Activated CD4-positive, alpha-beta T cell treated with anti-CD3 and anti-CD28 coated beads for 24 hours (primary cell): ENCODE data around the gene BRAT1.

Source experiments
- DNase-seq, 2 donors: peaks; one replicate each; pipeline ENCODE4 v3.0.0-alpha.2; 2020; ENCODE audit warnings: low read depth in 2 of 2

Gene BRAT1

DNA sequence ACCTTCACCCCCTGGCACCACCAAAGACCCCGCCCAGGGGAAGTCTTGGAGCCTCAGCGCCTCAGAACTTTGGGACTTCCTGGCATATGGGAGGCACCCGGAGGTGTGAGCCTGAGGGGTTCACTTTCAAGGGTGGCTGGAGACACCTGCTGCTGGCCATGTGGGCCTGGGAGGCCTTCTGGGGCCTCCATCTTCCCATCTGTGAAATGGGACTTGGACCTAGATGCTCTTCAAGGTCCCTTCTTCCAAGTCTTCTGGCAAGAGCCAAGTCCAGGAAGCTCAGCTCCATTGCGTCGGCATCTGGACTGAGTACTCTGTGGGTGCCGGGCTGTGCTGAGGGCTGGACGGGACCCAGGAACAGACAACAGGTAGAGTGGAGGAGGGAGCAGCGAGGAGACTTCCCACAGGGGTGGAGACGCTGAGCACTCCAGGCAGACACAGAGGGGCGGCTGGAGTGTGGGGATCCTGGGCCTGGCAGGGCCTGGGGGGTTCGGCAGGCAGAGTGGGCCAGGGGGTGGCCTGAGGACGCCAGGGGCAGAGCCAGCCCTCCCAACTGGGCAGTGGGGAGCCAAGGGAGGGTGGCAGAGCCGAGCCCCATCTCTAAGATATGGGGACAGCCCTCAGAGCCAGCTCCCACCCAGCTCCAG is 45.1 kb downstream of the BRAT1 start:
- no peak for DNase-seq

DNA sequence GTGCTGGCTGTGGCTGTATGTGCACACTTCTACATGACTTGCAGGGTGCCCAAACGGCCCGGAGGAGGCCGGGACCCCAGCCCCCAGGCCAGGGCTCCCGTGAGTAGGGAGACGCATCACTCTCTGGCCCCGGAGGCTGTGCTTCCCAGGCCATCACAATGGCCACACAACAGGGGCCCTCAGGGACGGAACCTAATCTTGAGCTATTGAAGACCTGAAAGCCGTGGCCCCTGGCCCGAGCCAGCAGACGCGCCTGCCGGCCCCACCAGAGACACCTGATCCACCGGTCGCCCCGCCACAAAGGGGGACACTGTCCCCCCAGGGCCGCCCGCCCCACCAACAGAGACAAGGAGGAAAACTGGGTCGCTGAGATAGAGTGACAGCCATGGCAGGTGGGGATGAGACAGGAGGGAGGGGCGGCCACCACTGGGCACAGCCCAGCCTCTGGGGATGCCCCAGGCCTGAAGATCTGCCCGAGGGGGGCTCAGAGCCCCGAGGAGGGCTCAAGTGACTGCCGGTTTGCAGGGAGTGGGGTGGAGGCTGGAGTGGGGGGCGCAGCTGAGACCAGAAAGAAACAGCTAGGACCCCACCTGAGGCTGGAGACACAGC is 45.9 kb downstream of the BRAT1 start:
- DNase-seq = no peak

DNA sequence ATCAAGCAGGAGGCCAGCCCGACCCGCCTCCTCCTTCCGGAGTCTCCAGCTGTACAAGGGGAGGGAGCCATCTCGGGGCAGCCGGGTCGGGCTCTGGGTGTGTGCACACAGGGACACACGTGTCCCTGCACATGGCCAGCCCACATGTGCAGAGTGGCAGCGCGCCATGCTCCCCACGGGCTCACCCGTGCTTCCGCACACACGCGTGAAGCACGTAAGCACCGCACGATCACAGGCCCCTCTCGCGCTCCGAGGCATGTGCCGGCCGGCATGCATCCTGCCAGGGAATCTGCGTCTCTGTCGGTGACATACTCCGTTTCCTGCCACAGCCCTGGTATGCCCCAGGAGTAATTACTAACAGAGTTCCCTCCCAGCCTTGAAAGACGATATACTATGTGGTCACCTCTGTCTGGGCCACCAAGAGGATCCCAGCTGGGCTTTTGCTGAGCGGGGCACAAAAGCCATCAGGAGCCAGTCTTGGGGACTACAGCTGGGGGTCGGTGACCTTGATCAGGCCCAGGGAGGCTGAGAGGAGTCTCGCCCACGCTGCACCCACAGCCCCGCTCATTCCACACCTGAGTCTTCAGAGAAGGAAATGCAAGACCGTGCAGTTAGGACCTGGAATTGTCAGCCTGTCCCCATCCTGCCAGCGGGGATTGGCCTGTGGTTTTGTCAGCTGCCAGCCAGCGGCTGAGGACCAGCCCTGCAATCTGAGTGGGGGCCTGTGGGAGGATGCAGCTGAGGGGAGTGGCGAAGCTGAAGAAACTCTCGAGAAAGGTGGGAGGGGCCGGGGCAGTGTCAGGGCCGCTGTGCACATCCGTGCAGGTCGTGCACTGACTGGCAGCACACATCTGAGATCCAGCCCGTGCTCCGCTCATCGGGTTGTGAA is 46.8 kb downstream of the BRAT1 start:
- peak in 1 of 2 donors; percentile 62 for DNase-seq

DNA sequence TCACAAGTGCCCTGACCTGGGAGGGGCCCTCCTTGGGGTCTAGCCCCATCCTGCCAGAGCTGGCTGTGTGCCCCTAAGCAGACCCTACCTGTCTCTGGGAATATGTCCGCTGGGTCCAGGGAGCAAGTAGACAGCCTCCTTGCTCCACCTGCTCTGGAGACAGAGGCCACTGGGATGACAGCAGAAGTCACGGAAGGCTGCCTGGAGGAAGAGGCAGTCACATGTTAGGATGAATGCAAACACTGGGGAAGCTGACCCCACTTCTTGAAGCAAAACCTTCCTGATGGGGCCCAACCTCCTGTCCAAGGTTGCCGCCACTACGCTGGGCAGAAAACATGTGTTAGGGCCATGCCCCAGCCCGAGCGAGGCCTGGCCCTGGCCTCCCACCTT is 47.4 kb downstream of the BRAT1 start:
- DNase-seq = no peak

DNA sequence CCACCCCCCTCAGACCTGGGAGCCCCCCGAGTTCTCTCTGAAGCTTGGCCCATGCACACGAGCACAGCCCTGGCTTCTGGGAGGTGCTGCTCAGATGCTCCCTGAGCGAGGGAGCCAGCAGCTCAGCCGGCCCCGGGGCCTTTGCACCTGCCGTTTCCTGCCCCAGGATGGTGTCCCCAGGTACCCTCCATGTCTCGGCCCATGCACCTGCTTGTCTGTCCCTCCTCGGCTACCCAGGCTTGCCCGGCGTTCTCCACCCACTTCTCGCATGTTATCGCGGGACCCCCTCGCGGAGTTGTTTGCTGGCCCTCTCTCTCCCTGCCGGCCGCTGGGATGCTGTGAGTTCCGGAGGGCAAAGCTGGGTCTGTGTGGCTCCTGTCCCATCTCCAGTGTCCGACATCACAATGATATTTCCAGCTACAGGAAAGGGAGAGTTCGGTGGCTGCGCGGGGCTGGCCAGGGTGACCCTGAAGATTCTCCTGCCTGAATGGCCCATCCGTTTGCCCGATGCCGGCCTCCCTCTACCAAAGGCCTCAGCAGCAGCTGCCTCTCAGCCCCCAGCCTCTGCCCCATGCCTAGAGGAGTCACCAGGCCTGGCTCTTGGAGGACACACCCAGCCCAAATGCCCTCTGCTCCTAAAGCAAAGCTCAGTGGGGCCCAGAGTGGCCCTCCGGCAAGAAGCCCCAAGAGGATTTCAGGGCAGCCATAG is 48.0 kb downstream of the BRAT1 start:
- no peak for DNase-seq

DNA sequence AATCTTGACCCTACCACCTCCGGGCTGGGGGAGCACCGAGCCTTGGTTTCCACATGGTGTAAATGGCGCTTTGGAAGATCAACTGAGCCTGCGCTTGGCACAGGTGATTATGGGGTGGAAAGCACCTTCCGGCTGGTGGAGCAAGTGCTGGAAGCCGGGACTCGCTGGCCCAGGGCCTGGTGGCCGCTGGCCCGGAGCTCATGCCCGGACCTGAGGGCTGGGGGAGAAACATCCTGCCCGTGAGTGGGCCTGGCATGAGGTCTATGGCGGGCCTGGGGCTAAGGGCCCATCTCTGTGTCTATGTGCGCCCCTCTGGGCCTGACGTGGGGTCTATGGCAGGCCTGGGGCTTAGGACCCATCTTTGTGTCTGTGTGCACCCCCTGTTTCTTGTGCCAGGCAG is 49.9 kb downstream of the BRAT1 start:
- no peak for DNase-seq

DNA sequence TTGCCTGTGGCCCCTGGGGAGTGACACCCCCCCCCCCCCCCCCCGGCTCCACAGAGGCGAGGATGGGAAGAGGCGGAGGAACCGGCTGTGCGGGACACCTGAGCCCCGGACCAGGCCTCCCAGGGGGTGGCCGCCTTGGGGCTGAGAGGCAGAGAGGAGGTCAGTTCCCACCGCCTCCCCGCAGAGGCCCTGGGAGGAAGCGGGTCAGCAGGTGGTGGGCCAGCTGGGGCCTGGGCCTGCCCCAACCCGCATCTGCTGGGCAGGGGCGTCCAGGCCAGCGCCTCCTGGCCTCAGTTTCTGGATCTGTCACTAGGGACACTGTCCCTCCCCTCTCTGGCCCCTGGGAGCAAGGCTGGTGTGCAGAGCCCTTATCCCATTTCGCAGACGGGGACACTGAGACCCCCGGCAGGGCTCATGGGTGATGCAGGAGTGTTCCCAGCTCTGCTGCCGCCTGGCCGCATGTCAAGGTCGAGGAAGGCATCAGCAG is 50.4 kb downstream of the BRAT1 start:
- no peak for DNase-seq

DNA sequence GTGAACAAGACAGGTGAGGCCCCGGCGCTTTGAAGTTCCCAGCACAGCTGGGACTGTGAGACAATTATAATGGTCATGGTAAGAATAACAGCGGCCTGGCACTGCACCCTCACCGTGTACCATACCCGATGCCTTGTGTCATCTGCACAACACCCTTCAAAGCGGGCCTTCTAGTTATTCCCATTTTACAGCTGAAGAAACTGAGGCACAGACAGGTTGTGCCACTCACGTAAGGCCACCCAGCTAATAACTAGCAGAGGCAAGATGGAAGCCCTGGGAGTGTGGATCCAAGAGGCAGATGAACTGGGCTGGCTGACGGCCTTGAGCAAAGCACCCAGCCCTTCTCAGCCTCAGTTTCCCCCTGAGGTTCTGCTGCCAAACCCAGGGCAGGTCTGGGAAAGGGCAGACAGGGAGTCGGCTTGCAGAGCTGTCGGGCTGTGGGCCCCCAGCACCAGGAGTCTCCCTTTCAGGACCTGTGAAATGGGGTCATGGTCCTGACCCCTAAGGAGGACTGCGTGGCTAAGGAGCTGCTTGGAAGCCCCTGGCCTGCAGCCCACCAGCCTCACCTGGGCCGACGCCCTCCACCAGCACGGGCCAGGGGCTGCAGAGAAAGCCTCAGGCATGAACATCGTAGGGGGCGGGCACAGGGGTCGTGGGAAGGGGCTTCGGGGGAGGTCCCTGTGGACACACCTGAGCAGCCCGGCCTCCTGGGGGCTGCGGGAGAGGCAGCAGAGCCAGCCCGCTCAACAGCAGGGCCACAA is 51.0 kb downstream of the BRAT1 start:
- no peak for DNase-seq

DNA sequence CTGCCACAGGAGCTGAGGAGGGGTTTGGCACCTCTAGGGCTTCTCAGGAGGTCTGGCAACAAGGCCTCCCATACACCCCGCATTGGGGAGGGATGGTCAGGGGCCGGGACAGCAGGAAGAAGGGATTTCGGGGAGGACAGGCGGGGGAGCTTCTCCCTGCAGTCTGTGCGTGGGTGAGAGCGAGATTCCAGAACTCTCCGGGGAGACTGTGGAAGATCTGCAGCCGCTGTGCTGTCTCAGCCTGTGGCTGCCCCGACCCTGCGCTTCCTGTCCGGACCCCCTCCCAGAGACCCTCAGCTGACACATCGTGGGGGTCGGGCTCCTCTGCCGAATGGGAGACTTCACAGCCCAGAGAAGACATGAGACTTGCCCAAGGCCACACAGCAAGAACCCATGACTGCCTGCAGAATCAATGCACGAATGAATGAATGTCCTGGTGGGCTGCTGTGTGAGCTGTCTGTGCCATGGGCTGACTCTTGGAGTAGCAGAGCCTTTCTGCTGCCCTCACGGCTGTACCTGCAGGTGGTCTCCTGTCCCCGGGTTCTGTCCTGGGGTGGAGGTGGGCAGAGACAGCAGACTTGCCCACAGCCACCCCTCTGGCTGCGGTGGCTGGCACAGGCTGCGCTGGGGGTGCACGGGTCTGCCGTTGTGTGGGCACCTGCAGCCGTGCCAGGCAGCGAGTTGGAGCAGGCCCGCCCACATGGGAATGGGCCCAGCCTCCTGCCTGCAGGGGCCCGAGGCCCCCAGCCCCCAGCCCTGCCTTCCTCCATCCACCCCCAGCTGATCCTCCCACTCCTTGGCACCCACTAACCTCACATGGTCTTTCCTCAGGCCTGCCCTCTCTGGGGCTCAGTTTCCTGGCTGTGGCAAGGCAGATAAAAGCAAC is 52.0 kb downstream of the BRAT1 start:
- DNase-seq = no peak

DNA sequence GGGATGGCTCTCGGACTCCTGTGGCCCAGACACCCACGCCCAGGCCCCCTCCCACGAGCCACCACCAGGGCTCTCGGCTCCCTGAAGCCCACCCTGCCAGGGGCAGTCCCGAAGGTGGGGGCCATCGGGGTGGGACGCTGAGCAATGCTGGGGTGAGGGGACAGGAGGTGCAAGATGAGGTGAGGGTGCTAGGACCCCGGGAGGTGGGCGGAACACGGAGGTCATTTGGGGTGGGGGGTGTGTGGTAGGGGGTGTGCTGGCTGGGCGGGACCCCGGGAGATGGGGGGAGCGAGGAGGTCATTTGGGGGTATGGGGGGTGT is 52.7 kb downstream of the BRAT1 start:
- no peak for DNase-seq

DNA sequence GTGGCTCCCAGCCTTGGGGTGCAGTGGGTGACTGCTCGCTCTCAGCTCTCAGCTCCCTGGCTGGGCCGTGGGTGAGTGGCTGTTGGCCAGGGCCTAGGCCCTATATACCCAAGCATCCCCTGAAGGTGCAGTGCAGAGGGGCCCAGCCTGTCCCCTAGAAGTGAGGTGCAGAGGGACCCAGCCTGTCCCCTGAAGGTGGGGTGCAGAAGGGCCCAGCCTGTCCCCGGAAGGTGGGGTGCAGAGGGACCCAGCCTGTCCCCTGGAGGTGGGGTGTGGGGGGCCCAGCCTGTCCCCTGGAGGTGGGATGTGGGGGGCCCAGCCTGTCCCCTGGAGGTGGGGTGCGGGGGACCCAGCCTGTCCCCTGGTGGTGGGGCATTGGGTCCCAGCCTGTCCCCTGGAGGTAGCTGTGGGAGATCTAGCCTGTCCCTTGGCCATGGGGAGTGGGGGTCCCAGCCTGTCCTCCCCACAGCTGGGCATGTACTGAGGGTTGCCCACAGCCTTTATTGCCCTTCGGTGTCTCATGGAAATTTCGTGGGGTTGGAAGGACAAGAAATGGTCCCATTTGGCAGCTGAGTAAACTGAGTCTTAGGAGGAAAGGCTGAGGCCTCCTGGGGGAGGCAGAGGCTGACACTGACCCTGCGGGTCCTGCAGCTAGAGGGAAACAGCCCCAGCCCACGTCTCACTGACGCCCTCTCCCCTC is 53.2 kb downstream of the BRAT1 start:
- DNase-seq = no peak

DNA sequence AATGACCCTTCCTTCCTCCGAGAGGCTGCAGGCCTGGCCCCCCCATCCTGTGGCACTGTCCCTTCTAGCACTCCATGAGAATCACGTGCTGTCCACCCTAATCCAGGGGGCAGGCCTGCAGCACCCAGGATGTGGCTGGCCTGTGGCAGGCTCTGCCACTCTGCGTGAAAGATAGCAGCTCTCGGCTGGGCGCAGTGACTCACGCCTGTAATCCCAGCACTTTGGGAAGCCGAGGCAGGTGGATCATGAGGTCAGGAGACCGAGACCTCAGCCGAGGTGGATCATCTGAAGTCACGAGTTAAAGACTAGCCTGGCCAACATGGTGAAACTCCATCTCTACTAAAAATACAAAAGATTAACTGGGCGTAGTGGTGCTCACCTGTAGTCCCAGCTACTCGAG is 54.6 kb downstream of the BRAT1 start:
- no peak for DNase-seq

DNA sequence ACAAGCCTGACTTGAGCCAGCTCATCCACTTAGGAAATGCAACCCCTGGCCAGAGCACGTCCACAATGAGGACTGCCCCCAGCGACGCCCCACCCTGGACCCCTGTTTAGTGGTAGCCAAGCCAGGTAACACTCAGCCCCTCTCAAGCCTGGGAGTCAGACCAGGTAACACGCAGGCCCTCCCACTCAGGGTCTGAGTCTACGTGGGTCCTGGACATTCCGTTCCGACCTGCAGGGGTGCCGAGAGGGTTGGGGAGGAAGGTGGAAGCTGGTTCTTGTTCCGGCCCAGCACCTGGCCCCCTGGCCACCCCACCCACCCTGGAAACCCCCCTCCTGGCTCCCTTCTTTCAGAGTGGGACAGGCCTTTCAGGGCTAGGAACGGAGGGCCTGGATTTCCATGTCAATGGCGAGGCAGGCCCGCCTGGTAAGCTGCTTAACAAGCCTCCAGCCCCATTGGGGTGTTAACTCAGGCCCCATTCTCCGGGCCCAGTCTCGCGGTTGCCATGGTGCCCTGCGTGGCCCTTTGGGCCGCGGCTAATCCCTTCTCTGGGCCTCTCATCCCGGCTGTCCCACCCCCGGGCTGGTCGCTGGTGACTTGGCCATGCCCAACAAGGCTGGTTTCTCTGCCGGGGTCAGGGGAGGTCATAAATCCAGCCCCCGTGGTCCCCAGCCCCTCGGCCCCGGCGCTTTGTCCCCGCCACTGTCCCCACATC is 55.4 kb downstream of the BRAT1 start:
- no peak for DNase-seq

DNA sequence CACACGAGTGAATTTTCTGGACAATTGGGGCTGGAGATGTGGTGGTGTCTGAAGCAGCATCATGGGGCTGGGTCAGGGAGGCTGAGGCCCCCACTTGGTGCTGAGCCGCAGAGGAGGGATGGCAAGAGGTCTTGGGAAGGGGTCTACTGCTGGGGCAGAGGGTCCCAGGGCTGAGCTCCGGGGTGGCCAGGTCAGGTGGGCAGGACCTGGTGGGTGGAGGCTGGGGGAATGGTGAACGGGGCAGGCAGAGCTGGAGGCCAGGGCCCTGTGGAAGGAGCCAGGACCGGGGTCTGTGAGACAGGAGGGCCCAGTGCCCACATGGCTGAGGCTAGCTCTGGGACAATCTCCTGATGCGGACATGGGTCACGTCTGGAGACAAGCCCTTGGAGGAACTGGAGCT is 56.1 kb downstream of the BRAT1 start:
- DNase-seq = no peak

DNA sequence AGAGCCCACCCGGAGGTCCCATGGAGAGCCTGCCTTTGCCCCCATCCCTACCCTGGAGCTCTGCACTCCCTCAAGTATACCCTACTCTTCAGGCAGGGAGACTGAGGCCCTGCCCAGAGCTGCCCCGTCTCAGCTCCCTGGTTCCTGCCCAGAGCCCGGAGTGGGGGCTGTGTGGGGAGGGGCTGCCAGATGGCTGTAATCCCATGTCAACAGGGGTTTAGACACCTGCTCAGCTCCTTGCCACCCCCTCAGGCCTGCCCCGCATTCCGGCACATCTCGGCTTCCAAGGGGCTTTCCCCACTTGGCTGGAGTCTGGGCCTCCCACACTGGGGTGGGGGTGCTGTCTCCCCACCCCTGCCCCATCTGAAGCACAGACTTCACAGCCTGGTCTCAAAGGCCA is 56.6 kb downstream of the BRAT1 start:
- DNase-seq = no peak

DNA sequence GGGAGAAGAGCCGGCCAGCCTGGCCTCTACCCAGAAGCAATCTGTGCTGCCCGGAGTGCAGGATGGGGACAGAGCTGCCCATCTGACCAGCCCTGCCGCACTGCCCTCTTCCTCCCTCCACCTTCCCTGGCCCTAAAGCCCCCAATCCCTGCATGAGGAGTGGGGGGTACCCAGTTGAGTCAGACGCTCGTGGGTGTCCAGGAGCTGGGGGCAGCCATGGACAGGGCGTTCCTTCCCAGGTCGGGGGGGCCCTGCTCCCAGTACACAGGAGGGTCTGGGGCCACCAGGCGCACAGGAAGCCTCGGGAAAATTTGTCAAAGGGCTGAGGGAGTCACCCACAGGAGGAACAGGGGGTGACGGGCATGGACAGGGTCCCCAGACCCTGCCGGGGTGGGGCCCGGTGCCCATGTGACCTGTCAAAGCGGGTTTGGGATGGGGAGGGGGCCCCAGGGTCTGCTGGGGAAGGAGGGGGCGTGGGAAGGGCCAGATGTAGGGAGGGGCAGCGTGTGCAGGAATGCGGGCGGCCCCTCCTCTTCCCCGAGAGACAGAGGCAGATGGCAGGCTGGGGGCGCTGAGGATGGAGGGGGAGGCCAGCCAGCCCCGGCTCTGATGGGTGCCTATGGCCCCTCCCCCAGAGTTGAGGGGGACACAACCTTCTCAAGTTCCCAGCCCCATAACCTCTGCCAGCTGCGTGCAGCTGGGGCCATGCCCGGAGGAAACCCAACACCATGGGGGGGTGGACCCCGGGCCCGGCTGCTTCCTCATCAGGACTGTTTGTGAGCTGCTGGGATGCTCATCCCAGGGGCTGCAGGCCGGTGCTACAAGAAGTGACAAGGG is 57.6 kb downstream of the BRAT1 start:
- no peak for DNase-seq

DNA sequence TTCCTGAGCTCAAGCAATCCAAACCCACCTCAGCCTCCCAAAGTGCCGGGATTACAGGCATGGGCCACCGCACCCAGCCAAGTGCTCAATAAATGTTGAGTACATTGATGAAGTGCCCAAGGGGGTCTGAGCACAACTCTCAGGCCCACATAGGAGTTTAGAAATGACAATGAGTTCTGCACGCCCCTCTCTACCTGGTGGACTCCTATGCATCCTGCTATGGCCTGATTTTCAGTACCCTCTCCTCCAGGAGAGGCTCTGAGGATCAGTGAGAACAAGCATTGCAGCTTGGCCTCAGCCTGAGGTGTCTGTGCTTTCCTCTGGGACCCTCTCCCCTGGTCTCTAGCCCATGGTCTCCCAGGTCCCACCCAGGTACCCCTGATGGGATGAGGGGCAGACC is 58.3 kb downstream of the BRAT1 start:
- no peak for DNase-seq

DNA sequence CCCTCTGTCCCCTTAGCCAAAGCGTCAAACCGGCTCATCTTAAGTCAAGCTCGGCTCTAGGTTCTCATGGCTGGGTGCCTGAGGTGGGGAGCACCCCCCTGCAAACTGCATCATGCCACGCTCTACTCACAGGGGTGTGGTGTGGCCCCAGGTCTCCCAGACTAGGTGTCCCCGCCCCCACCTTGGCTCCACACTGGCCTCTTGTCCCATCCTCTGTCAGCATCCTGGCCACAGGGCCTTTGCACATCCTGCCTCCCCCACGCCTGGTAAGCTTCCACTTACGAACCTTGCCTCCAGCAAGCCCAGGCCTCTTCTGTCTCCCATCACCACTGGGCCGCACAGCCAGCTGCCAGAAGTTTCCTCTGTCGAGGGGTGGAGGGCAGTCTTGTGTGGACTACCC is 58.9 kb downstream of the BRAT1 start:
- no peak for DNase-seq
